ENCODE data around the gene AMD1.

AMD1 gene

GRCh38 chr6:110933912-110934311, 59.3 kb downstream of the AMD1 start:
- DNase-seq = no peak
- no peaks in the 10 kb centered on the region for H3K27me3 ChIP-seq (replicated peaks; ENCODE audit: control insufficient read depth, insufficient read depth, low read length, poor library complexity, severe bottlenecking)

GRCh38 chr6:110934381-110934898, 59.9 kb downstream of the AMD1 start:
- DNase-seq = no peak
- H3K27ac ChIP-seq (ENCODE audit: insufficient read depth, low read length, poor library complexity, severe bottlenecking) = no peak overlapping the region
- H3K4me3 ChIP-seq (ENCODE audit: insufficient read depth, low read depth, low read length, poor library complexity, severe bottlenecking) = no peak overlapping the region

More at GRCh38 chr6:110933912-110934311, 59.3 kb downstream of the AMD1 start:
- Histone ChIP-seq H3K36me3 (ENCODE audit: control insufficient read depth, insufficient read depth, low read length) (no peaks in the 10 kb centered on the region), H3K9me3 (ENCODE audit: control insufficient read depth, low read length) (no peaks in the 10 kb centered on the region), H3K4me1 (ENCODE audit: control insufficient read depth, insufficient read depth, low read length, poor library complexity, severe bottlenecking) (no peaks in the 10 kb centered on the region), H3K27ac (ENCODE audit: insufficient read depth, low read length, poor library complexity, severe bottlenecking) (no peak overlapping the region), H3K4me3 (ENCODE audit: insufficient read depth, low read depth, low read length, poor library complexity, severe bottlenecking) (no peak overlapping the region)

GRCh38 chr6:110935171-110935570, 60.6 kb downstream of the AMD1 start:
- Histone ChIP-seq H3K27me3 (replicated peaks; ENCODE audit: control insufficient read depth, insufficient read depth, low read length, poor library complexity, severe bottlenecking) (no peaks in the 10 kb centered on the region), H3K36me3 (ENCODE audit: control insufficient read depth, insufficient read depth, low read length) (no peaks in the 10 kb centered on the region), H3K9me3 (ENCODE audit: control insufficient read depth, low read length) (no peaks in the 10 kb centered on the region), H3K4me1 (ENCODE audit: control insufficient read depth, insufficient read depth, low read length, poor library complexity, severe bottlenecking) (no peaks in the 10 kb centered on the region), H3K27ac (ENCODE audit: insufficient read depth, low read length, poor library complexity, severe bottlenecking) (no peak overlapping the region), H3K4me3 (ENCODE audit: insufficient read depth, low read depth, low read length, poor library complexity, severe bottlenecking) (no peak overlapping the region)
- no peak for DNase-seq

More at GRCh38 chr6:110934381-110934898, 59.9 kb downstream of the AMD1 start:
- H3K27me3 ChIP-seq (replicated peaks; ENCODE audit: control insufficient read depth, insufficient read depth, low read length, poor library complexity, severe bottlenecking) = no peaks in the 10 kb centered on the region
- no peaks in the 10 kb centered on the region for H3K9me3 ChIP-seq (ENCODE audit: control insufficient read depth, low read length)
- no peaks in the 10 kb centered on the region for H3K36me3 ChIP-seq (ENCODE audit: control insufficient read depth, insufficient read depth, low read length)
- H3K4me1 ChIP-seq (ENCODE audit: control insufficient read depth, insufficient read depth, low read length, poor library complexity, severe bottlenecking) = no peaks in the 10 kb centered on the region

DNA sequence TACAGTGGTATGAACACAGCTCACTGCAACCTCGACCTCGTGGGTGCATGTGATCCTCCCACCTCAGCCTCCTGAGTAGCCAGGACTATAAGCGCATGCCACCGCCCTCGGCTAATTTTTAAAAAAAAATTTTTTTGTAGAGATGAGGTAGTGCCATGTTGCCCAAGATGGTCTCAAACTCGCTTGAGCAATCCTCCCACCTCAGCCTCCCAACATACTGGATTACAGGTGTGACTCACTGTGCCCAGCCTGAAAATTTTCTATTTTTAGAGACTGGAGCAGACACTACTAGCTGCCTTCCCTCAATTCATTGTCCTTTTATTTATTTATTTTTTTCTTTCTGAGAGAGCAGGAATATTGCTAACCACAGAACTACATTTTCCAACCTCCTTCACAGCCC, 63.6 kb downstream of the AMD1 start:
- H3K27me3 ChIP-seq (replicated peaks; ENCODE audit: control insufficient read depth, insufficient read depth, low read length, poor library complexity, severe bottlenecking) = no peaks in the 10 kb centered on the region
- no peak overlapping the region for H3K27ac ChIP-seq (ENCODE audit: insufficient read depth, low read length, poor library complexity, severe bottlenecking)
- no peak for DNase-seq
- H3K4me3 ChIP-seq (ENCODE audit: insufficient read depth, low read depth, low read length, poor library complexity, severe bottlenecking) = no peak overlapping the region
- H3K9me3 ChIP-seq (ENCODE audit: control insufficient read depth, low read length) = no peaks in the 10 kb centered on the region
- H3K36me3 ChIP-seq (ENCODE audit: control insufficient read depth, insufficient read depth, low read length) = no peaks in the 10 kb centered on the region
- no peaks in the 10 kb centered on the region for H3K4me1 ChIP-seq (ENCODE audit: control insufficient read depth, insufficient read depth, low read length, poor library complexity, severe bottlenecking)

GRCh38 chr6:110939429-110940200, 65.0 kb downstream of the AMD1 start:
- DNase-seq = no peak
- no peak overlapping the region for H3K27ac ChIP-seq (ENCODE audit: insufficient read depth, low read length, poor library complexity, severe bottlenecking)

DNA sequence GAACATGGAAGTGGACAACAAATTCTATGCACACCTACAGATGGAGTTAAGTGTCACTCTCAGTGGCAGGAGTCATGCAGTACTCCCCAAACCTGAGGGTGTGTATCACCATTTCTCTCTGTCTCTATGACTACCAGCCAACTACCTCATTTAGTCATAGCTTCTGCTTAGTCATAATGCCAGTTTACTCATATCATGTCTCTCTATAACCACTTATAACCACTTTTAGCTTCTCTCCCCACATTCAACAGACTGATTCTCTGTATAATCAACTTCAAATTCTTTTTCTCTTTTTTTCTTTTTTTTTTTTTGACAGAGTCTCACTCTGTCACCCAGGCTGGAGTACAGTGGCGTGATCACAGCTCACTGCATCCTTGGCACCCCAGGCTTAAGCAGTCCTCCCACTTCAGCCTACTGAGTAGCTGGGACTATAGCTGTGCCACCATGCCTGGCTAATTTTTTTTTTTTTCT, 70.1 kb downstream of the AMD1 start:
- Histone ChIP-seq H3K4me1 (ENCODE audit: control insufficient read depth, insufficient read depth, low read length, poor library complexity, severe bottlenecking) (no peaks in the 10 kb centered on the region), H3K36me3 (ENCODE audit: control insufficient read depth, insufficient read depth, low read length) (no peaks in the 10 kb centered on the region)

More at GRCh38 chr6:110939429-110940200, 65.0 kb downstream of the AMD1 start:
- no peak overlapping the region for H3K4me3 ChIP-seq (ENCODE audit: insufficient read depth, low read depth, low read length, poor library complexity, severe bottlenecking)
- H3K4me1 ChIP-seq (ENCODE audit: control insufficient read depth, insufficient read depth, low read length, poor library complexity, severe bottlenecking) = no peaks in the 10 kb centered on the region
- H3K36me3 ChIP-seq (ENCODE audit: control insufficient read depth, insufficient read depth, low read length) = no peaks in the 10 kb centered on the region
- H3K9me3 ChIP-seq (ENCODE audit: control insufficient read depth, low read length) = no peaks in the 10 kb centered on the region
- no peaks in the 10 kb centered on the region for H3K27me3 ChIP-seq (replicated peaks; ENCODE audit: control insufficient read depth, insufficient read depth, low read length, poor library complexity, severe bottlenecking)

More for the DNA sequence above, 70.1 kb downstream of the AMD1 start:
- Histone ChIP-seq H3K27me3 (replicated peaks; ENCODE audit: control insufficient read depth, insufficient read depth, low read length, poor library complexity, severe bottlenecking) (no peaks in the 10 kb centered on the region), H3K27ac (ENCODE audit: insufficient read depth, low read length, poor library complexity, severe bottlenecking) (no peak overlapping the region), H3K4me3 (ENCODE audit: insufficient read depth, low read depth, low read length, poor library complexity, severe bottlenecking) (no peak overlapping the region), H3K9me3 (ENCODE audit: control insufficient read depth, low read length) (no peaks in the 10 kb centered on the region)
- DNase-seq = no peak
